H1 (cell line): ENCODE results near the gene TBC1D9. TPM values are rescaled to one million over a fixed set of nuclear protein-coding genes. Genes with fewer than 3 reads are reported as not detected.
A peak's percentile ranks its signal among the peaks of the same experiment; 100 is the strongest.

Experiments used
- CTCF ChIA-PET: fragments of 300-600 bp; sonication (Branson Sonifier 250); formaldehyde crosslinking; loops from one replicate; lab custom pipeline; 2021; ENCODE audit not compliant: partially characterized antibody; lab: Charles Lee
- POLR2A ChIA-PET: fragments of 300-600 bp; sonication (Branson Sonifier 250); formaldehyde crosslinking; loops from one replicate; lab custom pipeline; 2021; ENCODE audit warnings: inconsistent platforms; ENCODE audit not compliant: partially characterized antibody; lab: Charles Lee
- DNase-seq, 2 experiments: peaks; one replicate each; pipeline versions ENCODE4 v3.0.0 to v3.0.0-alpha.2; 2010 to 2022; ENCODE audit warnings: low spot score in 2 of 2, low read depth in 1 of 2, mixed read lengths in 1 of 2
- FAIRE-seq: peaks from 2 replicates; lab custom pipeline; 2011; peaks lifted over from hg19 to GRCh38; lab: Jason Lieb, UNC
- H2AFZ ChIP-seq: 2 replicates; pipeline ENCODE4 v1.8.1; 2012; ENCODE audit warnings: low read length, inconsistent platforms
- H2AK5ac ChIP-seq: 2 replicates; pipeline ENCODE4 v1.6.1; 2013; ENCODE audit warnings: low read depth, low read length
- H2BK120ac ChIP-seq: replicated peaks from 2 replicates; pipeline ENCODE3; 2013; ENCODE audit warnings: low read depth, low read length, inconsistent platforms
- H2BK12ac ChIP-seq: 2 replicates; pipeline ENCODE4 v1.6.1; 2013; ENCODE audit warnings: low read depth, low read length
- H2BK15ac ChIP-seq: 2 replicates; pipeline ENCODE4 v1.6.1; 2013; ENCODE audit warnings: low read length
- H2BK20ac ChIP-seq: 2 replicates; pipeline ENCODE4 v1.6.1; 2013; ENCODE audit warnings: low read length
- H2BK5ac ChIP-seq: 2 replicates; pipeline ENCODE4 v1.6.1; 2013; ENCODE audit warnings: low read depth, low read length
- H3K14ac ChIP-seq: 2 replicates; pipeline ENCODE4 v1.6.1; 2013; ENCODE audit warnings: inconsistent platforms; ENCODE audit not compliant: insufficient read length
- H3K18ac ChIP-seq: 2 replicates; pipeline ENCODE4 v1.6.1; 2013; ENCODE audit warnings: low read length; ENCODE audit errors: extremely low read depth
- H3K23ac ChIP-seq: 2 replicates; pipeline ENCODE4 v1.6.1; 2013; ENCODE audit warnings: inconsistent platforms; ENCODE audit not compliant: insufficient read length
- H3K23me2 ChIP-seq: 2 replicates; pipeline ENCODE4 v1.6.1; 2013; ENCODE audit warnings: low read depth, low read length
- H3K27ac ChIP-seq: 2 replicates; pipeline ENCODE4 v1.6.1; 2011; ENCODE audit warnings: low read depth, low read length, inconsistent platforms
- H3K27me3 ChIP-seq, 4 experiments: replicated peaks in 1 of 4; 1 replicate in 1 of 4; 2 replicates in 3 of 4; pipeline versions ENCODE4 v1.6.1 to v1.8.1; 2011 to 2013; ENCODE audit warnings: low read length in 3 of 4, mild to moderate bottlenecking in 3 of 4, inconsistent platforms in 2 of 4, mixed read lengths in 2 of 4, moderate library complexity in 1 of 4; ENCODE audit not compliant: control insufficient read depth in 3 of 4, insufficient read depth in 3 of 4; ENCODE audit errors: extremely low read depth in 1 of 4
- H3K36me3 ChIP-seq, 4 experiments: 2 replicates each; pipeline versions ENCODE4 v1.6.1 to v1.8.1; 2011 to 2013; ENCODE audit warnings: mild to moderate bottlenecking in 4 of 4, low read length in 3 of 4, moderate library complexity in 2 of 4, control low read depth in 1 of 4, inconsistent platforms in 1 of 4; ENCODE audit not compliant: insufficient read depth in 4 of 4, control insufficient read depth in 2 of 4
- H3K4ac ChIP-seq: replicated peaks from 2 replicates; pipeline ENCODE3; 2013; ENCODE audit warnings: low read length, low read depth, mixed read lengths, inconsistent platforms; ENCODE audit not compliant: insufficient read length
- H3K4me1 ChIP-seq, 4 experiments: replicated peaks in 1 of 4; 1 replicate in 1 of 4; 2 replicates in 3 of 4; pipeline versions ENCODE4 v1.6.1 to v1.8.1; 2011 to 2013; ENCODE audit warnings: low read length in 3 of 4, inconsistent platforms in 2 of 4, mixed read lengths in 1 of 4; ENCODE audit not compliant: insufficient read depth in 4 of 4, control insufficient read depth in 3 of 4
- H3K4me2 ChIP-seq, 2 experiments: 2 replicates each; pipeline versions ENCODE4 v1.6.1 to v1.8.1; 2011 to 2013; ENCODE audit warnings: low read depth in 2 of 2, low read length in 2 of 2, control low read depth in 1 of 2, inconsistent platforms in 1 of 2, mild to moderate bottlenecking in 1 of 2; ENCODE audit not compliant: insufficient read depth in 1 of 2
- H3K4me3 ChIP-seq, 4 experiments: fragments of 200-600, 300-600 bp in 1 of 4; sonication (generic), shearing (Covaris generic), sonication (Bioruptor Twin) in 1 of 4; 2 replicates each; pipeline versions ENCODE4 v1.5.1 to v1.8.1; 2011 to 2016; ENCODE audit warnings: low read length in 4 of 4, low read depth in 3 of 4, control low read depth in 2 of 4, inconsistent platforms in 2 of 4, mild to moderate bottlenecking in 2 of 4, mixed read lengths in 1 of 4, moderate library complexity in 1 of 4; ENCODE audit not compliant: insufficient read depth in 2 of 4; ENCODE audit errors: extremely low read depth in 1 of 4
- H3K56ac ChIP-seq: replicated peaks from 2 replicates; pipeline ENCODE3; 2013; ENCODE audit warnings: low read depth, mild to moderate bottlenecking, mixed read lengths, low read length, inconsistent platforms; ENCODE audit not compliant: insufficient read length
- H3K79me1 ChIP-seq: 2 replicates; pipeline ENCODE4 v1.6.1; 2013; ENCODE audit warnings: low read depth, low read length, control low read depth
- H3K79me2 ChIP-seq, 2 experiments: 2 replicates each; pipeline versions ENCODE4 v1.6.1 to v1.8.1; 2012 to 2013; ENCODE audit warnings: low read length in 2 of 2, mild to moderate bottlenecking in 2 of 2, inconsistent platforms in 1 of 2; ENCODE audit not compliant: insufficient read depth in 2 of 2, control insufficient read depth in 1 of 2
- H3K9ac ChIP-seq, 4 experiments: replicated peaks in 1 of 4; 1 replicate in 1 of 4; 2 replicates in 3 of 4; pipeline versions ENCODE4 v1.6.1 to v1.8.1; 2011 to 2013; ENCODE audit warnings: low read depth in 3 of 4, low read length in 3 of 4, control low read depth in 2 of 4, mild to moderate bottlenecking in 2 of 4, moderate library complexity in 2 of 4, inconsistent platforms in 1 of 4; ENCODE audit errors: extremely low read depth in 1 of 4
- H3K9me3 ChIP-seq, 2 experiments: 2 replicates each; pipeline versions ENCODE4 v1.6.1 to v1.8.1; 2012 to 2013; ENCODE audit warnings: mild to moderate bottlenecking in 2 of 2, moderate library complexity in 2 of 2, control low read depth in 1 of 2, inconsistent platforms in 1 of 2, low read depth in 1 of 2, low read length in 1 of 2, mixed read lengths in 1 of 2; ENCODE audit not compliant: insufficient read depth in 2 of 2
- H4K20me1 ChIP-seq, 2 experiments: replicated peaks in 1 of 2; 2 replicates each; pipeline versions ENCODE3 to v1.8.1; 2011 to 2013; ENCODE audit warnings: inconsistent platforms in 2 of 2, low read length in 2 of 2, mild to moderate bottlenecking in 1 of 2; ENCODE audit not compliant: insufficient read depth in 2 of 2, control insufficient read depth in 1 of 2
- H4K5ac ChIP-seq: 2 replicates; pipeline ENCODE4 v1.6.1; 2013; ENCODE audit warnings: low read length, low read depth, mixed read lengths, inconsistent platforms; ENCODE audit not compliant: insufficient read length
- H4K8ac ChIP-seq: 2 replicates; pipeline ENCODE4 v1.8.0; 2013; ENCODE audit warnings: mild to moderate bottlenecking, moderate library complexity, low read length, inconsistent platforms; ENCODE audit not compliant: insufficient read depth; ENCODE audit errors: extremely low read depth
- H4K91ac ChIP-seq: replicated peaks from 2 replicates; pipeline ENCODE3; 2013; ENCODE audit warnings: low read length, mixed read lengths, inconsistent platforms; ENCODE audit not compliant: insufficient read length
- CHD1 ChIP-seq: IDR thresholded peaks from 2 replicates; pipeline ENCODE4 v1.6.1; 2012; ENCODE audit warnings: low read depth, low read length, improper control_type of control experiment
- KDM4A ChIP-seq: IDR thresholded peaks from one replicate; pipeline ENCODE4 v1.7.1; 2012; ENCODE audit warnings: low read depth, mild to moderate bottlenecking, moderate library complexity, low read length, inconsistent platforms; ENCODE audit not compliant: severe bottlenecking
- KDM5A ChIP-seq: fragments of 200-600 bp; IDR thresholded peaks from 2 replicates; pipeline ENCODE4 v1.7.1; 2012; ENCODE audit warnings: mild to moderate bottlenecking, low read length, inconsistent platforms, mixed read lengths
- RBBP5 ChIP-seq: IDR thresholded peaks from 2 replicates; pipeline ENCODE4 v1.7.1; 2012; ENCODE audit warnings: low read depth, mild to moderate bottlenecking, inconsistent platforms, low read length, moderate library complexity, borderline replicate concordance
- SIRT6 ChIP-seq: IDR thresholded peaks from one replicate; pipeline ENCODE4 v1.7.1; 2012; ENCODE audit warnings: low read length, inconsistent platforms
- SP2 ChIP-seq: IDR thresholded peaks from 2 replicates; pipeline ENCODE4 v1.6.1; 2012; ENCODE audit warnings: mild to moderate bottlenecking, low read length, inconsistent platforms
- WGBS, 2 experiments: shearing (Covaris generic) in 1 of 2; methylation state at CpG; one replicate each; pipeline versions ENCODE4 v1.1.6 to v1.1.7; 2013 to 2015; ENCODE audit warnings: low lambda C conversion rate in 2 of 2, mixed read lengths in 2 of 2, inconsistent platforms in 1 of 2, low coverage in 1 of 2, missing lambda C conversion rate in 1 of 2; ENCODE audit not compliant: insufficient replicate concordance in 2 of 2, insufficient coverage in 1 of 2, insufficient read length in 1 of 2; ENCODE audit errors: extremely low coverage in 1 of 2, missing lambda C conversion rate in 1 of 2; 5-methylcytosine and 5-hydroxymethylcytosine counted together
- polyA plus RNA-seq, 7 experiments: library from polyadenylated mRNA; depleted of rRNA in 3 of 7; stranded (reverse) in 5 of 7; unstranded in 2 of 7; fragments of >200 nt in 5 of 7; fragments of 200-250 nt in 2 of 7; gene quantifications; 1 replicate in 5 of 7; 2 replicates in 1 of 7; 4 replicates in 1 of 7; pipeline versions ENCODE4 v1.2.1 to v1.2.3, GENCODE V29; 2011 to 2013; ENCODE audit warnings: missing spikeins in 2 of 7, mixed read lengths in 2 of 7
- total RNA-seq: library from RNA; stranded (reverse); fragmentation: NEBNext Ultra II Directional; extraction: Animal tissue kit (Norgen Biotek cat#: 25700); gene quantifications from 2 replicates; pipeline ENCODE4 v1.2.1, GENCODE V29; 2021
- TF ChIP-seq, protein P1 (sequence below): IDR thresholded peaks from 2 replicates; pipeline ENCODE4 v1.6.1; 2012; ENCODE audit warnings: inconsistent platforms

Gene TBC1D9
- total and polyA plus RNA-seq, 2 of the 8 experiments (the other 6 are each of a cell fraction or from before 2014, with no cell fraction given) = 0.94 to 1.0 TPM

DNA sequence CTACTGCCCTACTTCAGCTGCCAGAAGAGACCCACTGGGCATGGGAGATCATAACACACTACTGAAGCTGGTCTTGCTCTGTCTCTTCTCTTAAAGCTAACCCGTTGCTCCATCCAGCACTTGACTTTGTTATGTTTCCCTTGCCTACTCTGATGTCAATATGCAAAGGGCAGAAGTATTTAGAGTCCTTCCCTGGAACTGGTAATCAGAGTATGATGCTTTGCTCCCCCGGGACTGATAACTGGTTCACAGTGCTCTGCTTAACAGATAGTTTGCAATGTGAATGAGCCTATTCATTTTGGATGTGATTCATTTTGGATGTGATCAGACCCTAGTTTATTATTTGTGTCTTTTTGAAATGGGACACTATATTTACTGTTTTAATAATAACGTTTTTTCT is 175.1 kb downstream of the TBC1D9 start:
- no peak for DNase-seq
- Histone ChIP-seq H3K27ac (no peak overlapping the region), H3K56ac (no peak overlapping the region), H2AFZ (0 out of 2 replicates have a peak overlapping the region, but pooled peaks have one; percentile 18), H3K36me3 (no peaks in the 10 kb centered on the region), H2BK20ac (no peak overlapping the region), H3K4me3 (no peak overlapping the region), H3K18ac (no peak overlapping the region), H3K9me3 (no peaks in the 10 kb centered on the region), H3K79me2 (no peaks in the 10 kb centered on the region), H3K14ac (no peak overlapping the region), H3K23me2 (no peaks in the 10 kb centered on the region), H3K79me1 (no peaks in the 10 kb centered on the region), H3K9ac (no peak overlapping the region), H2BK12ac (no peak overlapping the region), H2BK120ac (no peak overlapping the region), H3K4me1 (no peaks in the 10 kb centered on the region), H2AK5ac (no peak overlapping the region), H2BK15ac (no peak overlapping the region), H4K91ac (no peak overlapping the region), H2BK5ac (no peak overlapping the region), H3K23ac (no peak overlapping the region), H4K8ac (no peak overlapping the region), H3K4me2 (no peak overlapping the region), H4K5ac (no peak overlapping the region), H3K4ac (no peak overlapping the region), H3K27me3 (peaks cover 0 to 7% (median 2%) of the 10 kb centered on the region in 4 experiments; a peak in 2 of 7 replicates), H4K20me1 (no peaks in the 10 kb centered on the region)
- ChIA-PET CTCF (interaction anchor here (0.9 to 1.7 kb wide), 4 partner anchors 8 to 259 kb away, joined by 3 to 8 read pairs (median 5); no protein-coding TSS in a partner anchor), POLR2A (no interaction called here)
- 49% methylated on average over 3 of the region's 3 CpGs; no CpG with 5 or more reads in 1 of the 2 experiments for WGBS, 2 experiments
- no peak for FAIRE-seq
- no peak for TF ChIP-seq KDM4A
- no peak for TF ChIP-seq KDM5A
- TF ChIP-seq, protein P1, sequence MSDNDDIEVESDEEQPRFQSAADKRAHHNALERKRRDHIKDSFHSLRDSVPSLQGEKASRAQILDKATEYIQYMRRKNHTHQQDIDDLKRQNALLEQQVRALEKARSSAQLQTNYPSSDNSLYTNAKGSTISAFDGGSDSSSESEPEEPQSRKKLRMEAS = no peak
- no peak for TF ChIP-seq SIRT6
- TF ChIP-seq CHD1 = no peak
- no peak for TF ChIP-seq SP2
- TF ChIP-seq RBBP5 = no peak
